Measurements from ENCODE around the gene TLL2.

Gene TLL2

DNA sequence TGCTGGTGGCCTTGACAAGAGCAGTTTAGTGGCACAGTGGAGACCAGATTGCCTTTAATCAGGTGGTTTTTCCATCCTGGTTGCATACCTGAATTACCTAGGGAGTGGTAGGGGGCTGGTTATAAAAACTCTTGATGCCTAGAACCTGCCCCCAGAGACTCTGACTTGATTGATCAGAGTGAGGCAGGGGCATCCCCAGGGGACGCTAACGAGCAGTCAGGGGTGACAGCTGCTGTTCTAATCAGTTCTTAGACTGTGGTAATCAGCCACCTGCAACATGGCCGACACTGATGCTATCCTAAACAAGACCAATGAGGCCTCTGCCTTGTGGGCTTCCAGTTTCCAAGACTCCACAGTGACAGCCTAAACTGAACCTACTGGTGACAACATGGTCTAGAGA, 153.0 kb downstream of the TLL2 start:
- TF ChIP-seq, protein P1, sequence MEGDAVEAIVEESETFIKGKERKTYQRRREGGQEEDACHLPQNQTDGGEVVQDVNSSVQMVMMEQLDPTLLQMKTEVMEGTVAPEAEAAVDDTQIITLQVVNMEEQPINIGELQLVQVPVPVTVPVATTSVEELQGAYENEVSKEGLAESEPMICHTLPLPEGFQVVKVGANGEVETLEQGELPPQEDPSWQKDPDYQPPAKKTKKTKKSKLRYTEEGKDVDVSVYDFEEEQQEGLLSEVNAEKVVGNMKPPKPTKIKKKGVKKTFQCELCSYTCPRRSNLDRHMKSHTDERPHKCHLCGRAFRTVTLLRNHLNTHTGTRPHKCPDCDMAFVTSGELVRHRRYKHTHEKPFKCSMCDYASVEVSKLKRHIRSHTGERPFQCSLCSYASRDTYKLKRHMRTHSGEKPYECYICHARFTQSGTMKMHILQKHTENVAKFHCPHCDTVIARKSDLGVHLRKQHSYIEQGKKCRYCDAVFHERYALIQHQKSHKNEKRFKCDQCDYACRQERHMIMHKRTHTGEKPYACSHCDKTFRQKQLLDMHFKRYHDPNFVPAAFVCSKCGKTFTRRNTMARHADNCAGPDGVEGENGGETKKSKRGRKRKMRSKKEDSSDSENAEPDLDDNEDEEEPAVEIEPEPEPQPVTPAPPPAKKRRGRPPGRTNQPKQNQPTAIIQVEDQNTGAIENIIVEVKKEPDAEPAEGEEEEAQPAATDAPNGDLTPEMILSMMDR (conservative IDR thresholded peaks at IDR 0.05; ENCODE audit: low read depth, low read length), result no peak
- no peak for DNase-seq (ENCODE audit: low read depth)
- no peak overlapping the region for H3K4me3 ChIP-seq (ENCODE audit: low read length)

DNA sequence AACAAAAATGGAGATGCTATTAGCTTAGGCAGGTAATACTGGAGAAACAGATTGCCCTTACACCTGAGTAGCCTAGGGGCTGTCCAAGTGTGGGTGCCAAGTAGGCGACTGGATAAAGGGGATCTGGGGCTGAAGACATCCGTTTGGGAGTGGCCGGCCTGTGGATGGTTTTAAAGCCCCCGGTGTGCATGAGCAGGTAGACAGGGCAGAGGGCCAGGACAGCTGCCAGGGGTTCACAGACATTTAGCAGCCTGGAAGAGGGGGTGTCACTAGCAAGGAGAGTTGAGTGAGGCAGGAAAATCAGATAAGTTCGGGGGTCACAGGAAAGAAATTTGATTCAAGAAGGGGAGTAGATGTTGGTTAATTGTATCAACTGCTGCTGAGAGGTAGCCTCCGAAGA, 153.4 kb downstream of the TLL2 start:
- no peak overlapping the region for H3K4me3 ChIP-seq (ENCODE audit: low read length)
- DNase-seq (ENCODE audit: low read depth), result no peak
- TF ChIP-seq, protein P1 (conservative IDR thresholded peaks at IDR 0.05; ENCODE audit: low read depth, low read length), result no peak

DNA sequence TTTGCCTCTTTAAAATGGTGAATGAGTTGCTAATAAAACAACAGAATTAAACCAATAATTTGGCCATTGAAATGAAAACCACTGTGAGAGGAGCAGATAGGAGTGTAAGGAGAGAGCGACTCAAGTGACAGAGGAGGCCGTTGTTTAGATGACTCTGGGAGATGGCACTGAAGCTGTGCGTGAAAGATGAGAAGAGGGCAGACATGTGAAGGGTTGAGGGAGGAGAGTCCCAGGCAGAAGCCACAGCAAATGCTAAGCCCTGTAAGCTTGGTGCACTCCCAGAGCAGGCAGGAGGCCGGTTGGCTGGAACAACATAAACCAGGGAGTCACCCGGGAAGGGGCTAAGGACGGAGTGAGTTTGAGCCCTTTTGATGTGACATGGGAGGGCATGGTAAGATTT, 154.1 kb downstream of the TLL2 start:
- TF ChIP-seq, protein P1 (conservative IDR thresholded peaks at IDR 0.05; ENCODE audit: low read depth, low read length), result no peak
- no peak overlapping the region for H3K4me3 ChIP-seq (ENCODE audit: low read length)
- DNase-seq (ENCODE audit: low read depth), result no peak

DNA sequence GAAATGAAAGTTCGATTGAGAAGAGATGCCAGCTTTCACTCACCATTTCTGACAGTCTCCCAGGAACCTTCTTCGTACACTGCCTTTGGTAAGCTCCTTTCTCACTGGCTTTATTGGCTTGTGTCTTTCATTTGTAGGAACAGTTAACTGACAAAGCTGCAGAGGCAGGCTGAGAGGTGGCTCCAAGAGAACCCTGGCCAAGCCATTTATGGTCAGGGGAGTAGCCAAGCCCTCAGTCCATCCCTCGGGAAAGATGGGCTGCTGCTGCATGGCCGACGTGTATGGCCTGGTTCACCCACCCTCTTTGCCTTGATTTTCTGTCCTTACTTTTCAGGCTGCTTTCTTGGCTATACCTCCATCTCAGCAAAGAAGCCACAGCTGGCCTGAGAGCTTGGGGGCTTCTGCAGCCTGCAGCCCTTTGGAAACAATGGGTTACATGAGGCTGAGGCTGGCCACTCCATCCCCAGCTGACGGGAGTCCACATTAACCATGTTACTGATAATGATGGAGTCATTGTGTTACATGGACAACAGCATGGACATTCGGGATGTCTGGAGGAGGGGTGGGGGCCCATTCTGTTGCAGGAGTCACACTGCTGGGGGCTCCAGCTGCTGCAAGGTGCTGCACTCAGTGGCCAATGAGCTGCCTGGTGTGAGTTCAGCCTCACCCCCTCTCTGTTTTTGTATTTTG, 154.7 kb downstream of the TLL2 start, which contains the start of gene OPALIN:
Gene OPALIN, minus strand, starts transcription at position 152 of the 690 bp plus-strand sequence. Its CDS starts 106 bp downstream, at position 46.
- no peak for DNase-seq (ENCODE audit: low read depth)
- TF ChIP-seq, protein P1 (conservative IDR thresholded peaks at IDR 0.05; ENCODE audit: low read depth, low read length), result no peak

DNA sequence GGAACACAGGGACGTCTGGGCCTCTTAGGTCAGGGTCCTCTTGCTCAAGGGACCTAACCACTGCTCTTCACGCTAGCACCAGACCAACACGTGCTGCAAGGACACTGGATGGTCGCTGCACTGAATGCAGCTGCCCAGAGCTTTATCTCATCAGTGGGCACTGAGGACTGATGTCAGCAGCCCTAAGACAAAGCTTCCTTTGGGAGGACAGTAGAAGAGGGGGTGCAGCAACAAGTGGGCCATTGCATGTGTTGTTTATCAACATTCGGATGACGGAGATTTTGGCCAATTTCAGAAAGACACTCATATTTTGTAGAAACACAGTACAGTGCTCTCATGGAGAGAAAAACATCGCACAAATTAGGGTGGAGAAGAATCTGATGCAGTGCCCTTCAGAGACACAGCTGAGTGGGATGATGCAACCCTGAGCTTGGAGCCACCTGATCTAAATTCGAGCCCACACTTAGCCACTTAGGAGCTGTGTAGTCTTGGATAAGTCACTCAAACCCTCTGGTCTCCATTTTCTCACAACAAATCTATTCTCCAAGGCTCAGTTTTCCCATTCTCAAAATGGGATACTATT, 156.6 kb downstream of the TLL2 start:
- no peak overlapping the region for H3K4me3 ChIP-seq (ENCODE audit: low read length)
- TF ChIP-seq, protein P1 (conservative IDR thresholded peaks at IDR 0.05; ENCODE audit: low read depth, low read length), result no peak

More for the DNA sequence above, 154.7 kb downstream of the TLL2 start, which contains the start of gene OPALIN:
- no peak within 1 kb of the TSS for H3K4me3 ChIP-seq (ENCODE audit: low read length)

DNA sequence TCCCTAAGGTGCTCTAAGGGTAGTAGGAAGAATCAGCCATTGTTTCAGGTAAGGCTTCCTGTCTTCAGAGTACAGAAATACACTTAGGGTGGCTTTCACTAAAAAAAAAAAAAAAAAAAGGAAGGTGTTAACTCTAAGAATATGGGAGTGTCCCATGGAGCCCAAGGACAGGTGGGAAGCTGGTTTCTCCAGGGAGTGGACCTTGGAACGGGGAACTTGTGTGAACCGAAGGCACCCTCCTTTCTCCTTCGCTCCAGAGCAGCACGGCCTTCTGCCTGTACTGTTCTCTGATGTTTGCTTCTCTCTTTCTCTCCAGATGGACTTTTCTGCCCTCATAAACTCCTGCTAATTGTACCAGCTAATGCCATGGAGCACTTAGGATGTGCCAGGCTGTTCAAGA, 161.1 kb downstream of the TLL2 start:
- DNase-seq (ENCODE audit: low read depth), result no peak
- H3K4me3 ChIP-seq (ENCODE audit: low read length), result no peak overlapping the region
- TF ChIP-seq, protein P1 (conservative IDR thresholded peaks at IDR 0.05; ENCODE audit: low read depth, low read length), result no peak

More for the DNA sequence above, 156.6 kb downstream of the TLL2 start:
- no peak for DNase-seq (ENCODE audit: low read depth)

DNA sequence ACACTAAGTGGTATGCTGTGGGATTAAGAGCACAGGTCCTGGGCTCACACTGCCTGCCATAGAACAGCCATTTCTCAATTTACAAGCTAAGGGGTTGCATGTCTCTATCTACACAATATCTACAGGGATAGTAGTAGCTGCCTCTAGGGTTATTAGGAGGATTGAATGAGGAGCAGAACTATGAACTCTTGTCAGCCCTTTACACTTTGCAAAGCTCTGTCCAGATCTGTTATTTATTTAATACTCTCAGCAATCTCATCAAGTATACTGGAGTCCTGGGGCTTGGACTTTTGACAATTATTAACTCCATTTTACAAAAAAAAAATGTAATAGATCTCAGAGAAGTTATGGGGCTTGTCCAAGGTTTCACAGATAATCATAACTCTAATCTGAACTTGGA, 161.7 kb downstream of the TLL2 start:
- no peak for DNase-seq (ENCODE audit: low read depth)
- TF ChIP-seq, protein P1 (conservative IDR thresholded peaks at IDR 0.05; ENCODE audit: low read depth, low read length), result no peak
- H3K4me3 ChIP-seq (ENCODE audit: low read length), result no peak overlapping the region
